Effector CD8-positive, alpha-beta T cell (primary cell): ENCODE results near the gene NRN1L.
A peak's percentile ranks its signal among the peaks of the same experiment; 100 is the strongest.

Source experiments
- DNase-seq: peaks from one replicate; lab custom pipeline; 2025; lab: John Stamatoyannopoulos, UW

NRN1L gene

DNA sequence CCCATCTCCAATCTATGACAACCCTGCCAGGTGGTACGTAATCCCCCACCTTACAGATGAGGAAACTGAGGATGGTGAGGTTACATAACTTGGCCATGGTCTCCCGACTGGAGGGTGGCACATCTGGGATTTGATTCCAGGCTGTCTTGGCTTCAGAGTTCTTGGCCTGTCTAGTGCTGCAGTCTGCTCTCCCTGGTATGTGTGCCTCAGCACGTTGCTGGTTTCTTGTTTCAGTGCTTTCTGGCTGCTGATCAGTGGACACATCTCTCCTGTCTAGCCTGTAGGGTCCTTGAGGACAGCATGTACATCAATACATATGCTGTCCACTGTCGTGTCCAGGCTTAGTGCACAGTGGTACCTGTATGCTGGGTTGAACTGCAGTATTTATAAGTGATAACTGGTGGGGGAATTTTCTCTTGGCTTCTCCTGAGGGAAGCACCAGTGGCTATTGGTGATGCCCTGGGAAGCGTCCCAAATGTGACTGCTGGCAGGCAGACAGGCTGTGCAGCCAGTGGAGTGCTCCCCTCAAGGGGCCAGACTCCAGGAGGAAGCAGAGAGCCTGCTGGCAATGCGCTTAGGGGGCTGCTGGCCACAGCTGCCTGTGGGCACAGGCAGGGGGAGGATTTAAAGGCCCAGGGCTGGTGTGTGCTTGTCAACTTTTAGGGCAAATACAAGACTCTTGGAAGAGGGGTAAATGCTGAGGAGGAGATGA lies 32.6 kb downstream of the NRN1L start:
- DNase-seq: no peak

DNA sequence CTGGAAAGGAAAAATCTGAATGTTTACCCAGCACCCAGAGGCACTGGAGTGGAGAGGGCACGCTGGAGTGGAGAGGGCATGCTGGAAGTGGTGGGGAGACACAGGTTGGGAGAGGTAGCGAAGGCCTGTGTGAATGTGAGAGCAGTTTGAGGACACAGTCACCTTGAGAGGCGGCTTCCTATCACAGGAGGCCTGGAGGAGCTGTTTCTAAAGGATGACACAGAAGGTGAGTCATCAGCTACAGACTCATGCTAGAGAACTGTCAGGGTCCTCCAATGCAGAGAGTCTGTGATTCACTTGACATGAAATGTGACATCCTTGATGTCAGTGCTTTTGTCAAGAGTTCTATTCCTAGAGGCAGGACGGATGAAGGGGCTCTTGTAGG lies 33.2 kb downstream of the NRN1L start:
- no peak for DNase-seq

DNA sequence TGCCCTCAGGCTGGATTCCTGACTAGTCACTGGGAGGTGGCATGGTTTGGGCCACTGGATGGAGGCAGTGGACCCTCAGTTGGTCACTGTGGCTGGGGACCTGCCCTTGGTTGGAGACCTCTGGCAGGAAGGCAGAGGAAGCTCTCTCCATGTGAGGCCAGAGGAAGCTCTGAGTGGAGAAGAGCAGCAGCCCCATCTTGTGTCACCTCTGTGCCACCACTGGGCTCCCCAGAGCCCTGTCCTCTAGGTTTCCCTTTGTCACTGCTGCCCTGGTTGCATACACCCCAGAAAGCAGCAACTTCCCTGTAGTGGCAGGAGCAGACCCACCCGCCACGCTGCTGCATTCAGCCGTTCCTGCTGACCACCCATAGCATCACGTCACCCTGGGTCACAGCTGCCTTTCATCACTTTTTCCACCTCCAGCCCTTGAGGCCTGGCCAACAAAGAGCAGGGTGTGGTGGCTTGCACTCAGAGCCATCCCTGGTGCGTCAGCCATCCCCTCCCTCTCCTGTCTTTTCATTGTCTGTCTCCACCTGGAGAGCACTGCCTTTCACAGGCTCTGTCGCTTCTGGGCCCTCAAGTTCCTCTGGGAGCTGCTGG lies 35.0 kb downstream of the NRN1L start:
- no peak for DNase-seq

DNA sequence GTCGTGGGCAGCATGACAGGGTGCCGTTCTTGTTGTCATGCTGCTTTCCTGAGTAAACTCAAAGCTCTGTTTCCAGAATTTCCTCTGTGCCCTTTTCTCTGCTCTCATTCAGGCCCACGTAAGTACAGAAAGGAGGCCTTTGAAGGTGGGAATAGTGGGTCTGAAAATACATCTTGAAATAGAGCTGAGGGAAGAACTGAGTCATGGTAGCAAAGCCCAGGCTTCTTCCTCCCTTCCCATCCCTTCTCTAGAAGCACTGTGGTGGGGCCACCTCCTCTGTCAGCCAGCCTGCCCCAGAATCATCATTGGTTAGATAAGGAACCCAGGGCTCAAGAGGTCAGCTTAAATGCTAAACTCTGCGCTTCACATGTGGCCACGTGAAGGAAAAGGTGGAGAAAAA lies 37.5 kb downstream of the NRN1L start:
- DNase-seq: no peak

DNA sequence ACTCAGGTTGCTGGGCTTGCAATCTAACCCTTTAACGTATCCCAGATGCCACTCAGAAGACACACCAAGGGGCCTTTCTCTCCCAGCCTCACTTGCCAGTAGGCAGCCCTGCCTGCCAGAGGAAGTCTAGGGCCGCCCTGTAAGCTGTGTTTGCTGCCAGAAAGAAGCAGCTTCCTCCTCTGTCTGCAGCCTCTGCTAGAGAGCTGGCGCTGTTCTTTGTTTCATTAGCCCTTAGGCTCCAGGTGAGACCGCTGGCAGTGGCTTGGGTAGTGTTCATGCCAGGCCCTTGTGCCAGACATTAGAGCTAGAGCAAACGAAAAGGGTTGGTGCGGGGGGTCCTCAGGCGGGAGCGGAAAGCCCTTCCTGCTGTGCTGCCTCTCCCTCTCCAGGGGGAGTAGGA lies 38.1 kb downstream of the NRN1L start:
- DNase-seq: no peak

DNA sequence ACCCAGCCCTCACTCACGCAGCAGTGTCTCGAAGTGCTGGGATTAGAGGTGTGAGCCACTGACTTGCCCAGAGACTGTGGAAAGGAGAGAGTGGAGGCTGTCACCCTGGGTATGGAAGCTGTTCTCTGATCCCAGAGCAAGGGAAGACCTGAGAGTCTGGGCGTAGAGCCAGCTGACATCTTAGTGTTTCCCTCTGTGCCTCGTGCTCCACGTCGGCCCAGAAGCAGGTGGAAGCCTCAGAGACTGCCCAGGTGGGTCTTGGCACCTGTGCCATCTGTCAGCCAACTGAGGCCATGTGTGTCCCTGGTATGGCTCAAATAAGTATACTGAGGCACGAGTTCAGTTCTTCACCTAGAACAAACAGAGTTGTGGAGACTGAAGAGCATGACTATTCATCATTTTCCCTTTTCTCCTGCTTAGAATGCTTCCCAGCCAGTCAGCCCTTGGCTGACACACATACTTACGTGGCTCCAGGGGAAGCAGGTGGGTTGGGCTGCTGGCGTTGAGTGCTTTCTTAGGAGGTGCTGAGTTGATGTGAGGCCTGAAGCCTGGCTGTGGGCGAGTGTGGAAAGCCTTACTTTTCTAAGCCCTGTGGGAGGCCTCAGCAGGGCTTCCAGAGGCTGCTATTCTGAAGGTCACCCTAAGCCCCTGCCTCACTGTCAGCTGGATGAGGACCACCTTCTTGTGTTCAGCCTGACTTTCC lies 38.9 kb downstream of the NRN1L start:
- DNase-seq: no peak

DNA sequence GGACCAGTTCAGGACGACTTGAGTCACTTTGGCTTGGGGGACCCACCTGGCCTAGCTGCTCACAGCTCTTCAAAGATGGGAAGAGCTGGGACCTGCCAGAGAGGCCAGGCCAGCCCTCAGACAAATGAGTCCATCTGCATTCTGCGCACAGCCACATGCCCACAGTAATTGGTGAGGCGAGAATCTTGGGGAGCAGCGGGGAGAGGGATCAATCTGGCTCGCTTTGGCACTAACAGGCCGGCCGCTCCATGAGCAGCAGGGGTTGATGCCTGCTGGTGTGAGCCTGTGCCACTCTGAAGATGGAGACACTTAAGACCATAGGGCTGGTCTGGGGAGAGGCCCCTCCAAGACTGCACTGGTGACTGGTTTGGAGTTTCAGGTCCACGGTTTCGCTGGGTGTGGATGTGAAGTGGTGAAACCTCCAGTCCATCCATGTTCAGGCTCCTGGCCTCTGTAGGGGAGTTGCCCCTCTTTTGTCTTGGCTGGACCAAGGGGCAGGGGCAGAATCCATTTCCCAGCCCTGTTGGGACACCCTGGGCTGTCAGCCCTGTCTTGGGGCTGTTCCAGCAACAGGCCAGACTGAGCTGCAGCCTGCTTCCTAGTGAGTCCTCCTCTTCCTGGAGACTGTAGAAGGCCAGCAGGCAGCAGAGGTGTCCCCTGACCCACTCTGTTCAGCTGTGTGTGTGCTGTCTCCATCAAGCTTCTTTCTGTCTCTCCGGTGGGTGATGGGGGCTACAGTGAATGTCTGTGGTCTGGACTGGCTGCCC lies 39.6 kb downstream of the NRN1L start:
- DNase-seq: no peak

DNA sequence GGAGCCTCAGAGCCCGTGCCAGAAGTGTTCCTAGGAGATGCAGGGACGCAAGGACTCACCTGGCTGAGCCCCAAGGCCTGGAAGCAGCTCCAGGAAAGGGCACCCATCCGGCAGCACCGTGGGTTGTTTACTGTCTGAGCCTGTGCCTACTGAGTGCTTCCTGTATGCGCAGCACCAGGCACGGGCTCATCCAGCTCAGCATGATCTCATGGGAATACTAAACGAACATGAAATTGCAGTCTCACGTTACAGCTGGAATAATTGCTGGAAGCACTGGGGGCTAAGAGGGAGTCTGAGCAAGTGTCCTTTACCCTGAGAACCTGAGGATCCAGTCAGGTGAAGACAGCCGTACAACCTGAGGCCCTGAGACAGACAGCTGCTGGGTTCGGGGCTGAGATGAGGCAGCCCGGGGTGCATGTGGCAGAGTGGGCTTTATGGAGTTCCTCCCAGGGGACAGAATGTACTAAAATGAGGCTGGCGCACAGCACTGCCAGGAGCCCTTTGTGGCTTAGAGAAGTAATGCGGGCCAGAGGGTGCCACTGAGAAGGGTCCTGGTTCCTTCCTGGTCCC lies 41.6 kb downstream of the NRN1L start:
- no peak for DNase-seq

DNA sequence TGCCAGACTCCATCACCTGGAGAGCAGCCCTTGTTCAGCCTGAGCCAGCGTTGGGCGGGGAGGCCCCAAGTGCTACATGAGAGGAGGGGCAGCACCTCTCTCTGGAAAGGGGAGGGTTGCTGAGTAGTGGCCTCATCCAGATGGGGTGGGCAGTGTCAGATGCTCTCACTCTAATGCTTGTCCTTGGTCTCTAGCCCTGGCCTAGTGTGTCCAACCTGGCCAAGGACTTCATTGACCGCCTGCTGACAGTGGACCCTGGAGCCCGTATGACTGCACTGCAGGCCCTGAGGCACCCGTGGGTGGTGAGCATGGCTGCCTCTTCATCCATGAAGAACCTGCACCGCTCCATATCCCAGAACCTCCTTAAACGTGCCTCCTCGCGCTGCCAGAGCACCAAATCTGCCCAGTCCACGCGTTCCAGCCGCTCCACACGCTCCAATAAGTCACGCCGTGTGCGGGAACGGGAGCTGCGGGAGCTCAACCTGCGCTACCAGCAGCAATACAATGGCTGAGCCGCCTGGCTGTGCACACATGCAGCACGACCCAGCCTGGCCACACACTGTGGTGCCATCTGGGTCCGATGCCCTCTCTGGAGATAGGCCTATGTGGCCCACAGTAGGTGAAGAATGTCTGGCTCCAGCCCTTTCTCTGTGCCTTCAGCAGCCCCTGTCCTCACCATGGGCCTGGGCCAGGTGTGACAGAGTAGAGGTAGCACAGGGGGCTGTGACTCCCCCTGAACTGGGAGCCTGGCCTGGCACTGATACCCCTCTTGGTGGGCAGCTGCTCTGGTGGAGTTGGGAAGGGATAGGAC lies 42.7 kb downstream of the NRN1L start:
- no peak for DNase-seq

DNA sequence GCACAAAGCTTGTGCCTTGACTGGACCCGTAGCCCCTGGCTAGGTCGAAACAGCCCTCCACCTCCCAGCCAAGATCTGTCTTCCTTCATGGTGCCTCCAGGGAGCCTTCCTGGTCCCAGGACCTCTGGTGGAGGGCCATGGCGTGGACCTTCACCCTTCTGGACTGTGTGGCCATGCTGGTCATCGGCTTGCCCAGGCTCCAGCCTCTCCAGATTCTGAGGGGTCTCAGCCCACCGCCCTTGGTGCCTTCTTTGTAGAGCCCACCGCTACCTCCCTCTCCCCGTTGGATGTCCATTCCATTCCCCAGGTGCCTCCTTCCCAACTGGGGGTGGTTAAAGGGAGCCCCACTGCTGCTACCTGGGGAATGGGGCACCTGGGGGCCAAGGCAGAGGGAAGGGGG lies 43.5 kb downstream of the NRN1L start:
- DNase-seq: no peak

DNA sequence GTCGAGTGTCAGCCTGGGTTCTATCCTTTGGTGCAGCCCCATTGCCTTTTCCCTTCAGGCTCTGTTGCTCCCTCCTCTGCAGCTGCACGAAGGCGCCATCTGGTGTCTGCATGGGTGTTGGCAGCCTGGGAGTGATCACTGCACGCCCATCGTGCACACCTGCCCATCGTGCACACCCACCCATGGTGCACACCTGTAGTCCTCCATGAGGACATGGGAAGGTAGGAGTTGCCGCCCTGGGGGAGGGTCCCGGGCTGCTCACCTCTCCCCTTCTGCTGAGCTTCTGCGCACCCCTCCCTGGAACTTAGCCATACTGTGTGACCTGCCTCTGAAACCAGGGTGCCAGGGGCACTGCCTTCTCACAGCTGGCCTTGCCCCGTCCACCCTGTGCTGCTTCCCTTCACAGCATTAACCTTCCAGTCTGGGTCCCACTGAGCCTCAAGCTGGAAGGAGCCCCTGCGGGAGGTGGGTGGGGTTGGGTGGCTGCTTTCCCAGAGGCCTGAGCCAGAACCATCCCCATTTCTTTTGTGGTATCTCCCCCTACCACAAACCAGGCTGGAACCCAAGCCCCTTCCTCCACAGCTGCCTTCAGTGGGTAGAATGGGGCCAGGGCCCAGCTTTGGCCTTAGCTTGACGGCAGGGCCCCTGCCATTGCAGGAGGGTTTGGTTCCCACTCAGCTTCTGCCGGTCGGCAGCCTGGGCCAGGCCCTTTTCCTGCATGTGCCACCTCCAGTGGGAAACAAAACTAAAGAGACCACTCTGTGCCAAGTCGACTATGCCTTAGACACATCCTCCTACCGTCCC lies 44.1 kb downstream of the NRN1L start:
- peak; percentile 54 for DNase-seq

DNA sequence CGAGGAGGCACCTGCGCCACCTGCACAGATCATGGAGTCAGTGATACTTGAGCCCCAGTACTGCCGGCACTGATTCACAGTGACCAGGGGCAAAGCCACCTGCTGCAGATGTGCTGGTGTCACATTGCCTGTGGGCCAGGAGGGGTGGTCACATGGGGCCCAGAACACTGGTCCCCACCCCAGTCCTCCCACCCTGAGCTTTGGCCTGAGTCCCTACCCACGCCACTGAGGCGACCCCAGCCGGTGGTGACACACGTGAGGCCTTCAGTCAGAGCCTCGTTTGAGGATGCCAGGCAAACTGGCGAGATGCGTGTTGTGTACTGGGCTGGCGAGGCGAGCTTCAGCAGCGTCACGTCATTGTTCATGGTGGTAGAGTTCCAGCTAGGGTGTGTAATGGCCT lies 45.5 kb downstream of the NRN1L start:
- DNase-seq: no peak

DNA sequence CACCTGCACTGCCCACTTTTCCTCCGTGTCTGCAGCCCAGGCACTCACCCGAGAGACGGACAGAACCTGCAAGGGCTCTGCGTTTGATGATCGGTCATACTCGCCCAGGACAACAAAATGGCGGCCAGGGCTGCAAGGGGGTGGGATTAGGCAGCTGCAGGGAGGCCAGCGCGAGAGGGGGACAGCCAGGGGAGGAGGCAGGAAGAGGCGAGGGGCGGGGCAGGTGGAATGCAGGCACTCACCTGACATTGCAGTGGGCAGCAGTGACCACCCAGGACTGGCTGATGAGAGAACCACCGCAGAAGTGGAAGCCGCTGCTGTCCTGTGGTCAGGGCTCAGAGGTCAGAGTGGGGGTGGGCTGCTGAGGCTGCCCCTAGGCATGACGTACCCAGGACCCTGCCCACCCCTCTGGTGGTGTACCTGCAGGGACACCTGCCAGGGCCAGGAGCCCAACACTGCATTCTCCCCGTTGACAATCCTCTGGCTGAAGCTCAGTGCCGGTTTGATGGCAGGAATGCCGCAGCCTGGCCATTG lies 46.1 kb downstream of the NRN1L start:
- no peak for DNase-seq

DNA sequence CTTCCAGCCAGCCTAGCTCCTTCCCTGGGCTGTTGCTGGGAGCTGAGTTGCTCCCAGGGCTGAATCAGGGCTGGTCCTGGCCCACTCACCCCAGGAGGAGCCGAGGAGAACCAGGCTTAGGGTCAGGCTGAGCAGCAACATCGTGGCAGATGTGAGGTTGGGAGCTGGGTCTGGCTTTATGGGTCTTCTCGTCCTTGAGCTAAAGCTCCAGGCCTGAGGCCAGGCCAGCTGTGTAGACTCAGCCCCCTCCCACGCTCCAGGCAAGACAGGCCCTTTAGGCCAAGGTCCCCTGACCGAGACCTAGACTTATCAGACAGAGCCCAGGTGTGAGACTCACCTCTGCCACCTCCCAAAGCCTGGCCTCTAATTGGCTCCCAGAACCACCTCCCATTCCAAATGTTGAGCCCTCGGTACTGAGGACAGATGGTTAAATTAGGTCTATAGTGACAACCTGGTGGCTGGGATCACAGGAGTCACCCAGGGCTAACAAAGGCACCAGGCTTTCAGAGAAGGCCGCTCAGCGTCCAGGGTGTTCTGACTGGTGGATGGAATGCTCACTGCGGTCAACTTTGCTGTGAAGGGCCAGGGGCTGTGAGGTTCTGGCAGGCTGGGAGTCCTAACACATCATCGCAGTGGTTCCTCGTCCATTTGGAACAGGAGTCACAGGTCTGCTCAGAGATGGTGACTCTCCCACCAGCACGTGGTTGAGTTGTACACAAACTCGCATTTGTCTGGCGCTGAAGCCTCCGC lies 47.2 kb downstream of the NRN1L start, which contains the start of gene CTRL:
Gene CTRL (minus strand): TSS at position 151 of the 750 bp plus-strand sequence. CDS start 10 bp downstream, at position 141.
- DNase-seq: no peak

DNA sequence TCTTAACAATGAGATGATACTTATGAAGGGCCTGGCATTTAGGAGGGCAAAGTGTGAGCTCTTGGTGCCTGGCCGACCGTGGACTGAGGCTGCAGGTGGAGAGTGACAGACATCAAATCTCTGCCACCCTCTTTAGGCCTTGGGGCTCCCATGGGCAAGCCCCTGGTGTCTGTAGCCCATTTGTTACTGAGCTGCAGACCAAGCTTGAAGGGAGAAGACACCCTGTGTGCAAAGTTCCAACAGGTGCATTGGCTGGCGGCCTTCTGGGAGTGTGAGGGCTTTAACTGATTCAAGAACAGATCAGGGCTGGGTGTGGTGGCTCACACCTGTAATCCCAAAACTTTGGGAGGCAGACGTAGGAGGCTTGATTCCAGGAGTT lies 47.8 kb downstream of the NRN1L start:
- no peak for DNase-seq

DNA sequence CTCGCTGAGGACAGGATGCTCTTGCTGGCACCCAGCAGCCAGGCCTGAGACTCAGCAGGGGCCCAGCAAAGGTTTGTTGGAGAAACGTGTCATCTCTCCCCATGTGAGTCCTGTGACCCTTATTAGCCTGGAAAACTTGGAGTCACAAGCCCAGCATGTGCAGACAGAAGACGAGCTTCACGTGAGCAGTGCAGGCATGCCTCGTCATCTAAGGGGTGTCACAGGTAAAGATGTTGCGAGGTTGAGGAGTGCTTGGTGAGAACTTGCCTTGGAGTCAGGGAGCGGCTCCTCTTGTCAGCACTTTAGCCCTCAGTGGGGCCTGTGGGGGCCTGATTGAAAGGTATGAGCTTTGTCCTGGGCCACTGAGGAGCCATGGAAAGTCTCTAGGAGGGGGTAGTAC lies 49.1 kb downstream of the NRN1L start:
- no peak for DNase-seq

DNA sequence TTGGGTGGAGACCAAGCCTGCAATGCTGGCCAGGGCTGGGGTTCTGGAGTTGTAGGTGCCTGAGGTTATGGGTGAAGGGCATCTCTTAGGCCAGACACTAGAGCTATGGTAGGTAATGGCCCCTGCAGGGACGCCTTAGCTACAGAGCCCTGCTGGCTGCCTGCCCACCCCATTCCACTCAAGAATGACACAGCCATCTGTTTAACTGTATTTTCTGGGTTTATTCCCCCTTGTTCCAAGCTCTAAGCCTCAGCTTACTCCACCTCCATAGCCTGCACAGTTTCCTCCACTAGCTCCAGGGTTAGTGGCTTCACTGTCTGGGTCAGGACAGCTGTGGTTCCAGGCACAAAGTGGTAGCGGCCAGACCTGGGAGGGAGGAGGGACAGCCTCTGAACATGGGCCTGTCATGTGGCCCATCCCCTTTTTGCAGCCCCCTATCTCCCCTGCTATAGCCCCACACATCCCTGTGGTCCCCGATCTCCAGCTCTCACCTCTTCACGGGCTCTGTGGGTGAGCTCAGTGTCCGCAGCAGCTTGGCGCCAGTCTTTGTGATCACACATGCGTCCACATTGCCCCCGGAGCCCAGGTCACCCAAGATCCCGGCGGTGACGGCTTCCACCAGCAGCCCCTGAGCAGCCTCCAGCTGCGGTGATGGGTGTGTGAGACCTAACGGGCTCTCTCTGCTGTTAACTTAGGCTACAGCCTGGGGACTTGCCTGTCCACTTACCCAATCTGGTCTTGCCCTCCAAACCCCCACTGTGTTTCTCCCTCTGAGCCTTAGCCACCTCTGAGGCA lies 49.8 kb downstream of the NRN1L start:
- DNase-seq: no peak

DNA sequence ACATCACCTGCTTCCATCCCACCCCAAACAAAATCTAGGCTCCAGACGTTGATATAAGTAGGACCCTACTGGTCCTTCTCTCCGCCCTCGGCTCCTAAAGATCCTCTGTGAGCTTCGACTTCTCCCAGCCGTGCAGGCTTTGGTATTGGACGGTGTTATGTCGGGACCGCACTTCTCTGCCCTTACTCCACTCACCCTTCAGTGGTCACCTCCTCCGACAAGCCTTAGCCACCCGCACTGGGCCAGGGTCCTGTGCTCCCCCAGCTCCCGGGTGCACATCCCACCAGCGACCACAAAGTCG lies 50.4 kb downstream of the NRN1L start:
- DNase-seq: no peak
